ENCODE data around the gene IRF5.

GRCh38 chr7:128891110-128891941 is 46.4 kb upstream of the IRF5 start:
- TF ChIP-seq POLR2AphosphoS5 (IDR thresholded peaks at IDR 0.05), result no peak
- no peak for TF ChIP-seq POLR2A (IDR thresholded peaks at IDR 0.05)
